Ramos (cell line): ENCODE results near the gene TENM3.

Source experiments
- in situ Hi-C: fragments of 300-500 bp; cut with MboI; formaldehyde crosslinking; loops from one replicate; pipeline ENCODE4 v1.14.3; 2022; ENCODE audit warnings: low sequenced_read_pairs; ENCODE audit not compliant: unreplicated experiment

Gene TENM3

DNA sequence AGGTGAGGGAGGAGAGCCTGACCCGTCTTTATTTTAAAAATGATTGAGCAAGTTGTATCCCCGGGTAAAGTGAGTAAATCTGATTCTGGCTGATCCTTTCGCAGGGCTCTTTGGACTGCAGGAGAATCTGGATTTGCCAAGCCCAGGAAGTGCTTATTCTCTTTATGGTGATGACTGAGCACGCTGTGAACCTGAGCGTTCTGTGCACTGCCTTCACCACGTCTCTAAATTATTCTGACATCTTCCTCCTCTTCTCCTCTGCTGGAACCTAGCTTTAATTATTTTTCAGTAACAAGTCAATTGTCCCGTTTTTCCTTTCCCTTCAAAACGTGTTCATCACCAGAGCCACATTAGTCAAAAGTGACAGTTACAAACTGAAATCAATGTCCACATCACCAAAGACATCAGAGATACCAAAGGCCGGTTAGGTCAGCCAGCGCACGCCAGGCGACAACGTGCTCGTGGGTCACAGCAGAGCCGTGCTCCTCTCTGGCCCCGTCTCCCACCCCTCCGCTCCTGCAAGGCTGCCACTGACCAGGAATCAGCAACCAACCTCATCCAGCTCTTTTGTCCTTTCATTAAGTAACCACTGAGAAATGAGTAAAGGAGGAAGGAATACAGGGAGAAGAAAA lies 599.7 kb downstream of the TENM3 start:
- in situ Hi-C loops = no loop called here

DNA sequence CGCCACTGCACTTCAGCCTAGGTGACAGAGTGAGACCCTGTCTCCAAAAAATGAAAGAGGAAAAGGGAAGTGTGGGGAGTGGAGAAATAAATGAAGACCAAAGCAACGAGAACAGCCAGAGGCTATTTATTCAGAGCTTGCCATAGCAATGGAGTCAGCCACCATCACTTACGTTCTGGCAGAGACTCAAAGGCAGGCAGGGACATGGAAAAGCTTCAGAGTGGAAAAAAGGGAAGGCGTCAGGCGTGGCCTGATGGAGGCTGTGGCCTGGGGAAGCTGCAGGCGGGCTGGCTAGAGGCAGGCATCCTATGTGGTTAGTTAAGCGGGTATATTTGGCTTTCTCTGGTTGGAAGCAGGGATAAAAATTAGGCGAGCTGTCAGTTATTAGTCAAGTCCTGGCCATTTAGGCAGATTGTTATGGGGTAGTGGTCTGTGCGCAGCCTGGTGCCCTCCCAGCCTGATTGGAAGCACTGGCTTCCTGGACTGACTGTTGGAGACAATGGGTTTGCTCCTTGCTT lies 600.7 kb downstream of the TENM3 start:
- in situ Hi-C loops = no loop called here

DNA sequence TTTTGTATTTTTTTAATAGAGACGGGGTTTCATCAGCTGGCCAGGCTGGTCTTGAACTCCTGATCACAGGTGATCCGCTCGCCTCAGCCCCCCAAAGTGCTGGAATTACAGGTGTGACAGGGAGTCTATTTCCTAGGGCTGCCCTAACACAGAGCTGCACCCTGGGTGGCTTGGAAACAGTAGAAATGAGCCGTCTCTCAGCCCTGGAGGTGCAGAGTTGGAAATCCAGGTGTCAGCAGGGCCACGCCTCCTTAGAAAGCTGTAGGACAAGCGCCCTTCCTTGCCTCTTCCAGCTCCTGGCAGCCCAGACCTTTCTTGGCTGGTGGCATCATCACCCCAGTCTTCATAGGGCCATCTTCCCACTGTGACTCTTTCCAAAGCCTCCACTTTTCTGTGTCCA lies 602.4 kb downstream of the TENM3 start:
- in situ Hi-C loops = no loop called here

DNA sequence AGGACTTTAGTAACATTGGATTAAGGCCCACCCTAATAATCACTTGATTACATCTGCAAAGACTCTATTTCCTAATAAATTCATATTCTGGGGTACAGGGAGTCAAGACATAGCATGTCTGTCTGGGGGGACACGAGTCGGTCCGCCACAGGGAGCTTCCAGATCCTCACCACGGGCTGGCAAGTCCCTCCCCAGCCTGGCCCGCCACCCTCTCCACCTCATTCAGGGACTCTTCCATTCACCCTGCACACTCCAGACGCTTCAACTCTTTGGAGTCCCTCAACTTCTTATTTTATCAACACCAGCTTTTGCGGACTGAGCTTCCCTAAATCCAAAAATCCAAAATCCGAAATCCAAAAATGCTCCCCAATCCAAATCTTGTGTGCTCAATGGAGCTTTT lies 602.8 kb downstream of the TENM3 start:
- in situ Hi-C loops = no loop called here

- in situ Hi-C loops = no loop called here
These were observed 604.6 kb downstream of the TENM3 start for GRCh38 chr4:182847576-182848450.

GRCh38 chr4:182848685-182849084 lies 605.5 kb downstream of the TENM3 start:
- in situ Hi-C loops = no loop called here
